Suprapubic skin (tissue), 4 donors: ENCODE measurements around the gene NPDC1.

ENCODE experiments used
- POLR2A ChIP-seq, 2 donors: fragments of 450-650 bp; IDR thresholded peaks; one replicate each; pipeline ENCODE4 v1.6.1; 2017; ENCODE audit warnings: antibody characterized with exemption in 2 of 2, mild to moderate bottlenecking in 2 of 2, moderate library complexity in 2 of 2
- POLR2AphosphoS5 ChIP-seq, 3 donors: sonication (generic); formaldehyde crosslinking; IDR thresholded peaks; one replicate each; pipeline ENCODE4 v1.6.1; 2017; ENCODE audit warnings: antibody characterized with exemption in 3 of 3
- TF ChIP-seq, protein P1 (sequence below), 2 donors: fragments of 200-600 bp in 1 of 2; fragments of 450-650 bp in 1 of 2; sonication (generic) in 1 of 2; IDR thresholded peaks; one replicate each; pipeline ENCODE4 v1.5.1; 2016 to 2019; ENCODE audit warnings: antibody characterized with exemption in 2 of 2, mild to moderate bottlenecking in 1 of 2, moderate library complexity in 1 of 2

DNA sequence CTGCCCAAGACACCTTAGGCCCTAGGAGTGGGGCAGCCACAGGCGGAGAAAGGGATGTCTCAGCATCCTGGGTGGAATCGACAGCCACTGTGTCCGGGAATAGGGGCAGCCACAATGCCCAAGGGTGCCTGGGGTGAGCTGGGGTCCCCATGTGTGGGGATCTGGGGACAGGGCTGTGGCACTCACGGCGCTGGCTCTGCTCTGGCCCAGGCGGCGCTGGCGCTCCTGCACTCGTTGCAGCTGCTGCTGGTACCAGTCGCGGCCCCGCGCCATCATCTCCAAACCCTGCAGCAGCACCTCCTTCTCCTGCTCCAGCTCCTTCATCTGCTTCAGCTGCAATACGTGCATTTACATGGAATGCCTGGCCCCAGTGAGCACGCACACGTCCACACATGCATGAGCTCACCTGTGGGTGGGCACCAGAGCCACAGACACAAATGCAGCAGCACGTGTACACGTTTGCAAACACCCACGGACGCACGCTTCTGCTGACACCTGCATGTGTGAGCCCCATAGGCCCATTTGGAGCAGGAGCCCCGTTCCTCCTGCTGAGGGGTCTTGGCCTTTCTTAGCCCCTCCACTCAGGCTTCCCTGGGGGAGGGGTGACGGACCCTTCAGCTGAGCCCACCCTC, 19.5 kb upstream of the NPDC1 start:
- TF ChIP-seq, protein P1, sequence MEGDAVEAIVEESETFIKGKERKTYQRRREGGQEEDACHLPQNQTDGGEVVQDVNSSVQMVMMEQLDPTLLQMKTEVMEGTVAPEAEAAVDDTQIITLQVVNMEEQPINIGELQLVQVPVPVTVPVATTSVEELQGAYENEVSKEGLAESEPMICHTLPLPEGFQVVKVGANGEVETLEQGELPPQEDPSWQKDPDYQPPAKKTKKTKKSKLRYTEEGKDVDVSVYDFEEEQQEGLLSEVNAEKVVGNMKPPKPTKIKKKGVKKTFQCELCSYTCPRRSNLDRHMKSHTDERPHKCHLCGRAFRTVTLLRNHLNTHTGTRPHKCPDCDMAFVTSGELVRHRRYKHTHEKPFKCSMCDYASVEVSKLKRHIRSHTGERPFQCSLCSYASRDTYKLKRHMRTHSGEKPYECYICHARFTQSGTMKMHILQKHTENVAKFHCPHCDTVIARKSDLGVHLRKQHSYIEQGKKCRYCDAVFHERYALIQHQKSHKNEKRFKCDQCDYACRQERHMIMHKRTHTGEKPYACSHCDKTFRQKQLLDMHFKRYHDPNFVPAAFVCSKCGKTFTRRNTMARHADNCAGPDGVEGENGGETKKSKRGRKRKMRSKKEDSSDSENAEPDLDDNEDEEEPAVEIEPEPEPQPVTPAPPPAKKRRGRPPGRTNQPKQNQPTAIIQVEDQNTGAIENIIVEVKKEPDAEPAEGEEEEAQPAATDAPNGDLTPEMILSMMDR (IDR thresholded peaks at IDR 0.05), result no peak
- no peak for TF ChIP-seq POLR2A (IDR thresholded peaks at IDR 0.05)
- no peak for TF ChIP-seq POLR2AphosphoS5 (IDR thresholded peaks at IDR 0.05)
